ENCODE results near the gene FKRP.

FKRP gene

DNA sequence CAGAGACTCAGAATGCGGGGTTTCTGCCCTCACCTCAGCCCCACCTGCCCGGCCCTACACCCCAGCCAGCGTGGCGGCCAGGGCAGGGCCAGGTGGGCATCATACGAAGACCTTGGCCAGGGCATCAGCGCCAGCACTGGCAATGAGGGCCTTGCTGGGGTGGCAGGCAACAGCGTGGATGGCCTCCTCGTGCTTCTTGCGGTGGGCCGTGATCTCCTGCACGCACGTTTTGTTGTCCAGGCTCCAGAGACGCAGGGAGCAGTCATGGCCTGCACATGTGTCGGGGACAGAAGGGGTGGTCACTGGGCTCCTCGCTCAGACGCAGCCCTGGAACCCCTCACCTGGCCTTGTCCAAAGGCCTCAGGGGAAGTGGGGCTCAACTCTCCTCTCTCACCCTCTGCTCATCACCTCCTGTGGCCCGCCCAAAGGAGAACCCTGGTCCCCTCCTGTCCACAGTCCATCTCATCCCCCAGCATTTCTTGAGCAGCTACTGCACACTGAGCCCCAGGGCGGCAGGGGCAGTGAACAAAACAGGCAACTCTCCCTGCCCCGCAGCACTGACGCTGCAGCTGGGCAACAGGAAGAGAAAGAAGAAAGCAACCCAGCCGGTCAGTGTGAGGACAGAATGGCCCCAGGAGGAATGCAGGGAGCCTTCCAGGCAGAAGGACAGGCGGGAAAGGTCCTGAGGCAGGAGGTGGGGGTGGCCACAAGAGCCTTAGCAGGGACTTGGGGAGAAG lies 25.2 kb upstream of the FKRP start:
- H3K27me3 ChIP-seq (replicated peaks; ENCODE audit: control insufficient read depth, insufficient read depth, low read length), result no peaks in the 10 kb centered on the region
- H3K4me1 ChIP-seq (ENCODE audit: control insufficient read depth, insufficient read depth, low read length), result peaks cover 13% of the 10 kb centered on the region
- no peaks in the 10 kb centered on the region for H3K9me3 ChIP-seq (ENCODE audit: control insufficient read depth, low read length)
- no peak overlapping the region for H3K9ac ChIP-seq (ENCODE audit: low read length)
- no peak overlapping the region for H3K4me3 ChIP-seq (ENCODE audit: low read length)
- peaks cover 55% of the 10 kb centered on the region for H3K36me3 ChIP-seq (ENCODE audit: control insufficient read depth, insufficient read depth, low read length, severe bottlenecking)
- DNase-seq (ENCODE audit: low read depth), result no peak

DNA sequence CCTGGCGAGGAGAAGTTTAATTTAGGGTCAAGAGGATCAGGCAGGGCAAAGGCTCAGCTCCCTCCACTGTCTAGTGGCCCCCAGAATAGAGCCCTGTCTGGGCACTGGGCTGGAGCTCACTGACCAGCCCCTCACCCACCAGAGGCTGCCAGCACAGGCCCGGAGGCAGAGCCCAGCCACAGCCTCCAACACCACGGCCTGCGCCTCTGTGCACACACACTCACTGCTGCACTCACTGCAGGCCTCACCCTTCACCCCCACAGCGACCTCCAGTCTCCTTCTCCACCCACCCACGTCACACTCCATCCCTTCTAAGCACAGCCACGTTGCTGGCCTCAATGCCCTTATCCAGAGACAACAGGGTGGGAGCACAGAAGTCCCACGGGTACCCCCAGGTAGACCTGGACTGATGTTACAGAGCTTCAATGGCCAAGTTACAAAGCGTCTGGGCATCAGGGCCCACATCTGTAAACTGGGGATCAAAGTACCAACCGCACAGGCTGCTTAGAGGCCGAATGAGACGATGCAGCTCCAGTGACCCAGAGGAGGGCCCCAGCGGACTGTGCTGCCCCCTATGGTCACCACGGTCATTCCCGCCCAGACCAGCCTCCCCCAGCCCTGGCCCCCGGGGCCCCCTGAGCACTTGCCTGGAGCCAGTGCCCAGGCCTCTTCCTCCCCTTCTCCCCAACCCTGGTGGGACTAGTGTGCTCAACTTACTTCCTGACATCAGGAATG lies 24.4 kb upstream of the FKRP start:
- no peak for DNase-seq (ENCODE audit: low read depth)
- Histone ChIP-seq H3K4me3 (ENCODE audit: low read length) (no peak overlapping the region), H3K4me1 (ENCODE audit: control insufficient read depth, insufficient read depth, low read length) (peaks cover 11% of the 10 kb centered on the region), H3K9ac (ENCODE audit: low read length) (no peak overlapping the region), H3K27me3 (replicated peaks; ENCODE audit: control insufficient read depth, insufficient read depth, low read length) (no peaks in the 10 kb centered on the region), H3K9me3 (ENCODE audit: control insufficient read depth, low read length) (no peaks in the 10 kb centered on the region), H3K36me3 (ENCODE audit: control insufficient read depth, insufficient read depth, low read length, severe bottlenecking) (peaks cover 63% of the 10 kb centered on the region)

- Histone ChIP-seq H3K9ac (ENCODE audit: low read length) (no peak overlapping the region), H3K9me3 (ENCODE audit: control insufficient read depth, low read length) (no peaks in the 10 kb centered on the region), H3K27me3 (replicated peaks; ENCODE audit: control insufficient read depth, insufficient read depth, low read length) (no peaks in the 10 kb centered on the region), H3K36me3 (ENCODE audit: control insufficient read depth, insufficient read depth, low read length, severe bottlenecking) (peaks cover 68% of the 10 kb centered on the region), H3K4me3 (ENCODE audit: low read length) (no peak overlapping the region), H3K4me1 (ENCODE audit: control insufficient read depth, insufficient read depth, low read length) (peaks cover 11% of the 10 kb centered on the region)
- no peak for DNase-seq (ENCODE audit: low read depth)
These were observed 23.9 kb upstream of the FKRP start for GRCh38 chr19:46722004-46722380.

GRCh38 chr19:46722421-46723022 lies 23.3 kb upstream of the FKRP start:
- H3K9me3 ChIP-seq (ENCODE audit: control insufficient read depth, low read length), result no peaks in the 10 kb centered on the region
- no peak overlapping the region for H3K4me3 ChIP-seq (ENCODE audit: low read length)
- no peak overlapping the region for H3K9ac ChIP-seq (ENCODE audit: low read length)
- DNase-seq (ENCODE audit: low read depth), result no peak
- no peaks in the 10 kb centered on the region for H3K27me3 ChIP-seq (replicated peaks; ENCODE audit: control insufficient read depth, insufficient read depth, low read length)
- H3K4me1 ChIP-seq (ENCODE audit: control insufficient read depth, insufficient read depth, low read length), result peaks cover 9% of the 10 kb centered on the region
- H3K36me3 ChIP-seq (ENCODE audit: control insufficient read depth, insufficient read depth, low read length, severe bottlenecking), result peaks cover 74% of the 10 kb centered on the region

DNA sequence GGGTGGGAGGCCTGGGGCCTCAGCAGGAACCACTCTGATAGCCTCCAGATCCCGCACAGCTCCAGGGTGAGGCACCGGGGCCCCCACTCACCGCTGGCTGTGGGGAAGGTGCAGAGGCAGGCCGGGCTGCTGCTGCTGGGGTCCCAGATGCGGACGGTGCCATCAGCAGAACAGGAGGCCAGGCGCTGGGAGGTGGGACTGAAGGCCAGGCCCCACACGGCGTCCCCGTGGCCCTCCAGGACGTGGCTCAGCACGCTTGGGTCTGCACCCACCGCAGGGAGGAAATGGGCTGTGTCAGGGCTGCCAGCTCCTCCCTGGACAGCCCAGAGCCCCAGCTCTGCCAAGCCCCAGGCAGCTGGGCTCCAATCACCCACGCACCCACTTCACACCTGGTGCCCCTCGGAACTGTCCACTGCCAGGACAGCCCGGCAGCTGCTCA lies 22.8 kb upstream of the FKRP start:
- DNase-seq (ENCODE audit: low read depth), result no peak
- H3K4me3 ChIP-seq (ENCODE audit: low read length), result no peak overlapping the region
- peaks cover 78% of the 10 kb centered on the region for H3K36me3 ChIP-seq (ENCODE audit: control insufficient read depth, insufficient read depth, low read length, severe bottlenecking)
- peaks cover 4% of the 10 kb centered on the region for H3K4me1 ChIP-seq (ENCODE audit: control insufficient read depth, insufficient read depth, low read length)
- no peak overlapping the region for H3K9ac ChIP-seq (ENCODE audit: low read length)
- no peaks in the 10 kb centered on the region for H3K27me3 ChIP-seq (replicated peaks; ENCODE audit: control insufficient read depth, insufficient read depth, low read length)
- H3K9me3 ChIP-seq (ENCODE audit: control insufficient read depth, low read length), result no peaks in the 10 kb centered on the region

GRCh38 chr19:46723471-46723870 lies 22.4 kb upstream of the FKRP start:
- no peaks in the 10 kb centered on the region for H3K9me3 ChIP-seq (ENCODE audit: control insufficient read depth, low read length)
- H3K9ac ChIP-seq (ENCODE audit: low read length), result no peak overlapping the region
- H3K4me3 ChIP-seq (ENCODE audit: low read length), result no peak overlapping the region
- H3K27me3 ChIP-seq (replicated peaks; ENCODE audit: control insufficient read depth, insufficient read depth, low read length), result no peaks in the 10 kb centered on the region
- peaks cover 83% of the 10 kb centered on the region for H3K36me3 ChIP-seq (ENCODE audit: control insufficient read depth, insufficient read depth, low read length, severe bottlenecking)
- peaks cover 4% of the 10 kb centered on the region for H3K4me1 ChIP-seq (ENCODE audit: control insufficient read depth, insufficient read depth, low read length)
- no peak for DNase-seq (ENCODE audit: low read depth)

DNA sequence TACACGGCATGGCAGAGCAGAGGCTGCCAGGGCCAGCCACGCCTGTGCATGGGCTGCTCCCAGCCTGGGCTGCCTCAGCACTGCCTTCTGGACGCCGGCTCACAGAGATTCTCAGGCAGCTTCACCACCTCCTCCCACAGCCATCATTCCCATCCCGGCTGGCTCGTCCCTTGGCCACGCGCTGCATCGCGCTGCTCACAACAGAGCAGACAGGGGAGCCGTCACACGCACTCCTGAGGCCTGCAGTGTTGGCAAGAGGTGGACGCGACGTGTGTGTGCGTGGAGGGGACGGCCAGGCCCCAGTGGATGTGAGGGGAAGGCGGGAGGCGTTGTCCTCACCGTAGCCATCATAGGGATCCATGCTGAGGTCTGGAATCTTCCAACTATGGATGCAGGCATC lies 21.4 kb upstream of the FKRP start:
- no peak overlapping the region for H3K4me3 ChIP-seq (ENCODE audit: low read length)

GRCh38 chr19:46725036-46725820 lies 20.6 kb upstream of the FKRP start:
- Histone ChIP-seq H3K36me3 (ENCODE audit: control insufficient read depth, insufficient read depth, low read length, severe bottlenecking) (peaks cover 93% of the 10 kb centered on the region), H3K4me3 (ENCODE audit: low read length) (no peak overlapping the region), H3K27me3 (replicated peaks; ENCODE audit: control insufficient read depth, insufficient read depth, low read length) (no peaks in the 10 kb centered on the region), H3K4me1 (ENCODE audit: control insufficient read depth, insufficient read depth, low read length) (no peaks in the 10 kb centered on the region), H3K9ac (ENCODE audit: low read length) (no peak overlapping the region), H3K9me3 (ENCODE audit: control insufficient read depth, low read length) (no peaks in the 10 kb centered on the region)
- no peak for DNase-seq (ENCODE audit: low read depth)

More for the DNA sequence above, 21.4 kb upstream of the FKRP start:
- Histone ChIP-seq H3K4me1 (ENCODE audit: control insufficient read depth, insufficient read depth, low read length) (peaks cover 4% of the 10 kb centered on the region), H3K27me3 (replicated peaks; ENCODE audit: control insufficient read depth, insufficient read depth, low read length) (no peaks in the 10 kb centered on the region), H3K9me3 (ENCODE audit: control insufficient read depth, low read length) (no peaks in the 10 kb centered on the region), H3K9ac (ENCODE audit: low read length) (no peak overlapping the region), H3K36me3 (ENCODE audit: control insufficient read depth, insufficient read depth, low read length, severe bottlenecking) (peaks cover 89% of the 10 kb centered on the region)
- no peak for DNase-seq (ENCODE audit: low read depth)

GRCh38 chr19:46725859-46726393 lies 19.9 kb upstream of the FKRP start:
- H3K36me3 ChIP-seq (ENCODE audit: control insufficient read depth, insufficient read depth, low read length, severe bottlenecking), result peaks cover 91% of the 10 kb centered on the region
- no peak overlapping the region for H3K9ac ChIP-seq (ENCODE audit: low read length)

DNA sequence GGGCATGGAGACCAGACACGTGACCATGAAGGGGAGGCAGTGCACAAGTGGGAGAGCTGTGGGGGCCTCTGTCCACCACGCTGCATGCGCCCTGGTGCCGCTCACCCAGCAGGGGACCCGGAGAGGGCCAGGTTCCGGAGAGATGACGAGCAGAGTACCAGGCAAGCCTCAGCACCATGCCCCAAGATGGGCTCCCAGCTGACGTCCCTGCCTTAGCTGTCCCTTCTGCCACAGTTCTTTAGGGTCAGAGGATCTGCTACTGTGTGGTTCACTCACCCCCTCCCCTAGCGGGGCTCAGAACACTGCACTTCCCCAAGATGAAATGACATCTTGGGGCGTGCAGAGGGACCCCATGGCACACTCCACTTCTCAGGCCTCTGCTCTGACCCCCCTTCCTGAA lies 19.3 kb upstream of the FKRP start:
- no peak for DNase-seq (ENCODE audit: low read depth)
- Histone ChIP-seq H3K9ac (ENCODE audit: low read length) (no peak overlapping the region), H3K36me3 (ENCODE audit: control insufficient read depth, insufficient read depth, low read length, severe bottlenecking) (peaks cover 87% of the 10 kb centered on the region), H3K4me1 (ENCODE audit: control insufficient read depth, insufficient read depth, low read length) (peaks cover 8% of the 10 kb centered on the region), H3K4me3 (ENCODE audit: low read length) (no peak overlapping the region), H3K27me3 (replicated peaks; ENCODE audit: control insufficient read depth, insufficient read depth, low read length) (no peaks in the 10 kb centered on the region), H3K9me3 (ENCODE audit: control insufficient read depth, low read length) (no peaks in the 10 kb centered on the region)

More at GRCh38 chr19:46725859-46726393, 19.9 kb upstream of the FKRP start:
- DNase-seq (ENCODE audit: low read depth), result no peak
- Histone ChIP-seq H3K4me1 (ENCODE audit: control insufficient read depth, insufficient read depth, low read length) (peaks cover 2% of the 10 kb centered on the region), H3K9me3 (ENCODE audit: control insufficient read depth, low read length) (no peaks in the 10 kb centered on the region), H3K27me3 (replicated peaks; ENCODE audit: control insufficient read depth, insufficient read depth, low read length) (no peaks in the 10 kb centered on the region), H3K4me3 (ENCODE audit: low read length) (no peak overlapping the region)
